Measurements from ENCODE around the gene ALKBH3. TPM values are rescaled to one million over a fixed set of nuclear protein-coding genes. Genes with fewer than 3 reads are reported as not detected.
A peak's percentile ranks its signal among the peaks of the same experiment; 100 is the strongest.

The ALKBH3 gene
- polyA plus RNA-seq, 12 donors = 18.4 to 35.1 (median 25.6) TPM; not detected in 1

GRCh38 chr11:43920598-43921419 is 40.2 kb downstream of the ALKBH3 start:
- no peak for DNase-seq

- DNase-seq = no peak
These were observed 41.1 kb downstream of the ALKBH3 start for GRCh38 chr11:43921561-43922294.

GRCh38 chr11:43922295-43922648 is 41.6 kb downstream of the ALKBH3 start:
- no peak for DNase-seq

- no peak for DNase-seq
These were observed 42.2 kb downstream of the ALKBH3 start for GRCh38 chr11:43922744-43923405.

- DNase-seq = peak; percentile 81
These were observed 42.9 kb downstream of the ALKBH3 start for GRCh38 chr11:43923406-43924111.

GRCh38 chr11:43924112-43924855 is 43.7 kb downstream of the ALKBH3 start:
- DNase-seq = no peak

- no peak for DNase-seq
These were observed 44.7 kb downstream of the ALKBH3 start for GRCh38 chr11:43925063-43925931.

GRCh38 chr11:43925932-43926505 is 45.4 kb downstream of the ALKBH3 start:
- no peak for DNase-seq

GRCh38 chr11:43927070-43927469 is 46.4 kb downstream of the ALKBH3 start:
- DNase-seq = no peak

GRCh38 chr11:43927925-43928707 is 47.5 kb downstream of the ALKBH3 start:
- DNase-seq = no peak

GRCh38 chr11:43928721-43929120 is 48.1 kb downstream of the ALKBH3 start:
- DNase-seq = no peak

- no peak for DNase-seq
These were observed 50.5 kb downstream of the ALKBH3 start for GRCh38 chr11:43930868-43931716.

GRCh38 chr11:43931717-43932039 is 51.0 kb downstream of the ALKBH3 start:
- DNase-seq = no peak

GRCh38 chr11:43933226-43933607 is 52.6 kb downstream of the ALKBH3 start:
- DNase-seq = no peak

GRCh38 chr11:43933608-43934551 is 53.2 kb downstream of the ALKBH3 start:
- DNase-seq = peak; percentile 67

- DNase-seq = no peak
These were observed 54.2 kb downstream of the ALKBH3 start for GRCh38 chr11:43934601-43935423.
